ENCODE data around the gene C4orf46. TPM values are rescaled to one million over a fixed set of nuclear protein-coding genes. Genes with fewer than 3 reads are reported as not detected.

The C4orf46 gene
- total RNA-seq, 1 donor from 2014 or later, result 14.7 TPM

DNA sequence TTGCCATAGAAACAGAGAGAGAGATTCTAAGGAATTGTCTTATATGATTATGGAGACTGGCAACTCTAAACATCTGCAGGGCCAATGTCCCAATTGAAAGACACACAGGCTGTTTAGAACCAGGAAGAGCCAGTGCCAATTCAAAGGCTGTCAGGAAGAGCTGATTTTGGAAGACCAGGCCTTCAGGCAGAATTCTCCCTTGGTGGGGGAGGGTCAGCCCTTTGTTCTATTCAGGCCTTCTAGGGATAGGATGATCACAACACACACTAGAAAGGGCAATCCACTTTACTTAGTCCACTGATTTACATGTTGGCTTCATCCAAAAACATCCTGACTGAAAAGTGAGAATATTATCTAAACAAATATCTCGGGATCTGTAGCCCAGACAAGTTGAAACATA is 15.2 kb downstream of the C4orf46 start:
- no peak for DNase-seq (ENCODE audit: low read depth, low spot score)

DNA sequence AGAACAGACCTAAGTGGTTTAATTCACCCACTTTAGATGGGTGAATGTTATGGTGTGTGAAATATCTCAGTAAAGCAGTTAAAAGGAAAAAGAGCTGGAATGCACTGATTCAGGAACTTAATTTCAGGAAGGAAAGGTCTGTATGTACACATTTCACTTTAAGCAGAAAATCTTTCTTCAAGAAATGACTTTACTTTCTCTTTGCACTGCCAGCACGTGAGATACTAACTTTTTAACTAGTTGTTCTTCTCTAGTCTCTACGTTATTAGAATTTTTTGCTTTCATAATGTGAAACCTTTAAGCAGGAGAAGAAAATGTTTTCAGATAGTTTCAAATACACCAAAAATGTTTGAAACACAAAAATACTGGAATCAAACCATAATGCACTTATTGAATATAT is 18.8 kb downstream of the C4orf46 start:
- no peak for DNase-seq (ENCODE audit: low read depth, low spot score)

DNA sequence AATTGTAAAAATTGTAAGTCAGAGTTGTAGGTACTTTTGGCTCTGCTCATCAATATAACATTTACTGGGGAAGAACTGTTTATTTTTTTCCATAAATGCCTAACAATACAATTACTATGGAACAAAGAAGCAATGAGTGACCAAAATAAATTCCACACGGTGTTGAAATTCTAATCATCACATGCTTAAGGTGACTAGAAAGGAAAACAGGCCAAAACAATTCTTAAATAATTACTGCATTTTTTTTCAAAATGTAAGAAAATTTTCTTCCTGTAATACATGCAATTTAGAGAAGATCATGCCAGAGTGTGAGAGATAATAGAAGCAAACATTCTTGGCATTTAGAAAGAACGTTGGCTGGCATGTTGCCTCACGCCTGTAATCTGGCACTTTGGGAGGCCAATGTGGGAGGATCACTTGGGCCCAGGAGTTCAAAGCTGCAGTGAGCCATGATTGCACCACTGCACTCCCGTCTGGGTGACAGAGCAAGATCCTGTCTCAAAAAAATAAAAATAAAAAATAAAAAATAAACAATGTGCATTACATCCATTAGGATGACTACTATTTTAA is 22.5 kb downstream of the C4orf46 start:
- DNase-seq (ENCODE audit: low read depth, low spot score), result no peak

DNA sequence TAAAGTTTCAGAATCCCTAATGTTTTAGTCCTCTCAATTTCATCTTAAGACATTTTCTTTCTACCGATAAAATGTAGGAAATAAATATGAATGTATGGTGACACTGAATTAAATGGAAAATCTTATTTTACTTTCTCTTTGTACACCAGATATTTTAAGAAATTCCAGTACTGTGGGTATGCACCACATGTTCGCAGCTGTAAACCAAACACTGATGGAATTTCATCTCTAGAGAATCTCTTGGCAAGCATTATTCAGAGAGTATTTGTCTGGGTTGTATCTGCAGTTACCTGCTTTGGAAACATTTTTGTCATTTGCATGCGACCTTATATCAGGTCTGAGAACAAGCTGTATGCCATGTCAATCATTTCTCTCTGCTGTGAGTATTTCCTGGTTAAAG is 26.9 kb downstream of the C4orf46 start:
- no peak for DNase-seq (ENCODE audit: low read depth, low spot score)

DNA sequence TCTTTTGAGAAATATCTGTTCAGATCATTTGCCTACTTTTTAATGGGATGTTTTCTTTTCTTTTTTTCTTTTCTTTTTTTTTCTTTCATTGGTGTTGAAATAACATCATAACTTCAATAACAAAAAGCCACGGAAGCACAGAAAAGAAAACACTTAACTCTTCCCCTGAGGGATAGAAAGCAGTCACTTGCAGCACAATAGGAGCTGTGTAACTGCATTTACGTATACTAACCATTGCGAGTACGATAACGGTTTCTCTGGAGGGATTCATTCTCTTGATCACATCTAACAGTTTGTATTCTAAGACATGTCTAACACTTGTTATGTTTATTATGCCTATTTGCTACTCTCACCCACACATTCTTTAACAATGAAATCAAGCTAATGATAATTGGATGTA is 27.3 kb downstream of the C4orf46 start:
- no peak for DNase-seq (ENCODE audit: low read depth, low spot score)

DNA sequence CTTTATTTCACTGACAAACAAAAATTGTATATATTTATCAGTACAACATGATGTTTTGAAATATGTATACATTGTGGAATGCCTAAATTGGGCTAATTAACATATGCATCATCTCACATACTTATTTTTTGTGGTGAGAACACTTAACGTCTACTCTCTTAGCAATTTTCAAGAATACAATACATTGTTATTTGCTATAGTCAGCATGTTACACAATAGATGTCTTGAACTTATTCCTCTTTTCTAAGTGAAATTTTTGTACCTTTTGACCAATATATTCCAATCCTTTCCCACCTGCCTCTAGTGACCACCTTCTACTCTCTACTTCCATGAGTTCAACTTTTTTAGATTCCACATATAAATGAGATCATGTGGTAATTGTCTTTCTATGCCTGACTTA is 35.1 kb downstream of the C4orf46 start:
- no peak for DNase-seq (ENCODE audit: low read depth, low spot score)

DNA sequence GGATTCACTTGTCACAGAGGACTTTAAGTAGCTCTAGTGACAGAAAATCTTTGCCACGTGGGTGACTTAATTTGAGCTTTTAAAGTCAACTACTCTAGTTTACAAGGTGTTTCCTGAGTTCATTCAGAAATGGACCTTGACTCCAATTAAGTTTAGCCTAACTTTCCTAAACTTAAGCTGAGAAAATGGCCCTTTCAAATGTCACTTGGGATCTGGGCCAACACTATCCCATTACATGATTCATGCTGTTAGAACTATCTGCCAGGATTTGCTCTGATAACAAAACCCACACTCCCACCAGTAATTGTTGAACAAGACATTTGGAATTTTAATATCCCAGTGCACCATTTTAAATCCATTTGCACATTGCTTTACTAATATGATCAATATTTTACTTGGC is 40.8 kb downstream of the C4orf46 start:
- no peak for DNase-seq (ENCODE audit: low read depth, low spot score)

DNA sequence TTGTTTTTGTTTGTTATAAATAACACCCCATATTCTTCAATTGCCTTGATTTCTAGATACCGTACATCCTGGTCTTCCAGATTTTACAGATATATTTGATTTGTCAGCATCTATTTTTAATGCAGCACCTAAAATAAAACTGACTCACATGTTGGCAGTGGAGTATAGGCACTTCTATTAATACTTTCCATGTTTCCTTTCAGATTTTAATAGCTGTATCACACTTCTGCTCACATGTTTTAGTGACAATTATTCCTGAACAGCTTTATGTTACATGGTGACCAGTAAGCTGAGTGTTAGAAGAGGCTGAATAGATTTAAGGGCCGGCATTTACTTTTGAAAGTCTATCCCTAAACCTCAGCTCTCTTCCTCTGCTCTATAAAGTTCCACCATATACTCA is 46.1 kb downstream of the C4orf46 start:
- no peak for DNase-seq (ENCODE audit: low read depth, low spot score)

DNA sequence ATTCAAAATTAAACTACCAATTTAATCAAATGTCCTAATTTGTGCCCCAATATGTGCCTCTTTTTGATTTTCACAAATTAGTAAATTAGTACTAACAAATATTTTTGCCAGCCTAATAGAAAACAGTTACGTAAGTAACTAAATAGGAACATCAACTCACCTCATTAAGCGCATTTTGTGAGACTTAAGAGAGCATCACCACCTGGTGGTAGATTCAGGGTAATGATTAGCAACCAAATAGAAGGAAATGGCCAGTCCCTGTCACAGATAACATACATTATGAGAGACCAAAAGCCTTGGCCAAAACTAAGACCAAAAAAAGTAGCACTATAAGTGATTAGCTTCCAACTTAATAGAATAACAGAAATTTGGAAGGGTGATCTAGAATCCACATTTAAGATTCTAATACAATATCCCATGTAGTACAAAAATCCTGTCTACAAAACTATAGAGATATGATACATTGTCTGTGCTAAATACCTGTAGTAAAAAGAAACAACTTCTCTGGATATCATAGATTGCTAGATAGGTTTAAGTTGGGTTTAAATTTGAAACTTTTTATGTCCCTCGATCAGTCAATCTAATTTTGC is 46.7 kb downstream of the C4orf46 start:
- DNase-seq (ENCODE audit: low read depth, low spot score), result peak; percentile 33

DNA sequence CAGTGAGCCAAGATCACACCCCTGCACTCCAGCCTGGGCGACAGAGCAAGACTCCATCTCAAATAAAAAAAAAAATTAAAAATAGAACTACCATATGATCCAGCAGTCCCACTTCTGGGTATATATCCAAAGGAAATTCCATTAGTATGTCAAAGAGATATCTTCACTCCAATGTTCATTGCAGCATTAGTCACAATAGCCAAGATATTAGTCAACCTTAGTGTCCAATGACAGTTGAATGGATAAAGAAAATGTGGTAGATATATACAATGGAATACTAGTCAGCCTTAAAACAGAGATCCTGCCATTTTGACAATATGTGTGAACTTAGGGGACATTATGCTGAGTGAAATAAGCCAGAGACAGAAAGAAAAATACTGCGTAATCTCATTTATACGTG is 49.4 kb downstream of the C4orf46 start:
- DNase-seq (ENCODE audit: low read depth, low spot score), result no peak

DNA sequence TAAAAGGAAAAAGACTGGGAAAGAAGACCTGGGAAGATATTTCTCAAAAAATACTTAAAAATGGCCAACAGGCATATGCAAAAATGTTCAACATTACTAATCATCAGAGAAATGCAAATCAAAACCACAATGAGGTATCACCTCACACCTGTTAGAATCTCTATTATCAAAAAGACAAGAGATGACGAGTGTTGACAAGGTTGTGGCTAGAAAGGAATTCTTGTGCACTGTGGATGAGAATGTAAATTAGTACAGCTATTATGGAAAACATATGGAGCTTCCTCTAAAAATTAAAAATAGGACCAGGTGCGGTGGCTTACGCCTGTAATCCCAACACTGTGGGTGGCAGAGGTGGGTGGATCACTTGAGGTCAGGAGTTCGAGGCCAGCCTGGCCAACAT is 50.0 kb downstream of the C4orf46 start:
- DNase-seq (ENCODE audit: low read depth, low spot score), result no peak

DNA sequence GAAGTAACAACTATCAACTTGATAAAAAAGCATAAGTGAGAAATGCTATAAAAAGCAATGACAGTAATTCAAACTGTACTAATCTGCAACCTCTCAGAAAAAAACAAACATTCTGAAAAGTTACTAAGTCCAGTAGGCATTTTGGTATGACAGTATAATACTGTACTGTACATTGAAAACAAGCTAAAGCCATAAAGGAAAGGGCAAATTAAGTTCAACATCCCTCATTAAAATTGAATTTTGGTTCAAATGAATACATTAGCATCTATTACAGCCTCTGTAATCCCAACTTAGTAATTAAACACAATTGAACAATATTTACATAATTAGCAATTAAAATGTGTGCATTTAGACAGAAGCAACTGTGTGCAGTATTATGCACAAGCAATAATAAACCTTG is 53.7 kb downstream of the C4orf46 start:
- DNase-seq (ENCODE audit: low read depth, low spot score), result no peak

Other genes starting within 250 kb of the C4orf46 start
- gene RXFP1, start 150.0 kb downstream of the C4orf46 start, total RNA-seq, result not detected in 2 replicates
- gene ETFDH, start 409 bp upstream of the C4orf46 start, total RNA-seq, result 15.9 and 20.3 TPM in 2 replicates
- 21.8 and 41.9 TPM in 2 replicates for gene PPID, start 51.5 kb upstream of the C4orf46 start, total RNA-seq
- gene FNIP2, start 97.1 kb upstream of the C4orf46 start, total RNA-seq, result 13.0 and 22.0 TPM in 2 replicates